Putamen (tissue), 1 donor: Measurements from ENCODE around the gene FREM3.
"Not testable (repeated sequence)": the region's sequence is repeated elsewhere in the genome, so short reads cannot be mapped to it uniquely, and the experiment has no call there.

Experiments
- DNase-seq: peaks from one replicate; pipeline ENCODE4 v3.0.0-alpha.2; 2016; ENCODE audit warnings: low spot score

FREM3 gene

GRCh38 chr4:143700416-143701352, at the start of gene FREM3:
FREM3 (minus strand) TSS chr4:143700675; CDS start chr4:143700675, 0 bp downstream.
- DNase-seq: no peak

DNA sequence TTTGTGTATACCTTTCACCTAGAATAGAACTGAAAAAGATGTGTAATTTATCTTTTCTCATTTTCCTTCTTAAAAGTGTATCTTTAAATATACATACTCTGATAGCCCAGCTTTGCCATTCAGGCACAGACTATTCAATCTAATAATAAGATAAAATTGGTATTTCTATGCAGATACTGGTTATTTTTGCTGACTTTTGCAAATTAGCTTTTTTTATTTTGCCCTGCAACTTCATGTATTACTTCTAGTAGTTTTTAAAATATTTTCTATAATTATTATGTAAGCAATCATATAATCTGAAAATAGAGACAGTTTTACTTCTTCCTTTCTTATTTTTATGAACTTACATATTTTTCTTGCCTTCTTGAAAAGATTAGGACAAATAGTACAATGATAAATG, 45.4 kb upstream of the FREM3 start:
- DNase-seq: no peak

DNA sequence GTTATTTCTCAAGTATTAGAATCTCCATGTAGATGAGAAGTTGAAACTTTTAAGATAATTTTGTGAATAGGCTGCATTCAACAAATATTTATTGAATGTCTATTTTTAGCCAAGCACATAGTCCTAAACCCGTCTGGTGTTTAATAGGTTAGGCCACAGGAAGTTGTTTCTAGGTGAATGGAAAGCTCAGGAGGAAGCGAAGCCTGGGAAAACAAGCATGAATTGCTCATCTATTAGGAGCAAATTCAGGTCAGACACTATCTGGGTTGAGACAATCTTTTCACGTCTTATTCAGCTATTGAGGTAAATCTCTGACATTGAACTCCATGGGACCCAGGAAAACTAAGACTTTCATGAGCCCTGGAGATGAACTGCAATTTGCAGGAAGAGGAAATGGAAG, 43.1 kb upstream of the FREM3 start:
- DNase-seq: no peak

DNA sequence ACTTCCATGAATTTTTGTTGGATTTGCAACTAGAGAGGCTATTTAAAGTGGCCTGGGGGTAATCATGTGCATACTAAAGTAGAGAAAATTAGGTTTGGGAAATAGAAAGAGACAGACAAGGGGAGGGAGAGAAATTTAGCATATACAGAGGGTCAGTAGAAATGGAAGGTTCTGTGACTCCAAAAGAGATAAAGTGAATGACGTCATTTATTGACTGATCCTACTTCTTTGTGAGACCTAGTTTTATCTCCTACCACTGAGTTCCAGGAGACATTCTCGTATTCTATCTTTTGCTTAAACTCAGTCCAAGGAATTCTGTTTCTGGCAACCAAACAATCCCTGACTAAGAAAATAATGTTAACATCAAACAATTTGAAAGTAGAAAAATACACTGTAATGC, 42.4 kb upstream of the FREM3 start:
- no peak for DNase-seq

- no peak for DNase-seq
Measured at GRCh38 chr4:143736861-143737260, 36.4 kb upstream of the FREM3 start.

- not testable (repeated sequence) for DNase-seq
Measured at GRCh38 chr4:143736061-143736460, 35.6 kb upstream of the FREM3 start.

- no peak for DNase-seq
Measured at GRCh38 chr4:143728166-143728565, 27.7 kb upstream of the FREM3 start.

DNA sequence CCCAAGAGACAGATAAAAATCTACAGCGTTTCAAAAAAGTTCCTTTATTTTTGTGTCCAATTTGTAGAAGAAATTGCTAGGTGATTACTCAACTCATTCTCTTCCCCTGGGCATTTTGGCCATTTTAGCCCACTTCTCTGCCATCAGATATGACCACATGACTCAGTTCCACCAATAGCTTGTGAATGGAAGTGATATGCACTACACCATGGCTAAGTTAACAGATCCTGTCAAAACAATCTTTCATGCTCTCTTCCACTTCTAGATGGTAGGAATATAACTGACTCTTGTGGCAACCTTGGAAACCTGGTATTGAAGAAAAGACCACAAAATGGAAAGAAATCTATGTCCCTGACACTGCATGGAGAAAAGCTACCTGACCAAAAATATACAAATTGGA, 26.2 kb upstream of the FREM3 start:
- no peak for DNase-seq

GRCh38 chr4:143721317-143721716, 20.8 kb upstream of the FREM3 start:
- DNase-seq: no peak

GRCh38 chr4:143718748-143719147, 18.3 kb upstream of the FREM3 start:
- DNase-seq: not testable (repeated sequence)

GRCh38 chr4:143713955-143714625, 13.6 kb upstream of the FREM3 start:
- no peak for DNase-seq

DNA sequence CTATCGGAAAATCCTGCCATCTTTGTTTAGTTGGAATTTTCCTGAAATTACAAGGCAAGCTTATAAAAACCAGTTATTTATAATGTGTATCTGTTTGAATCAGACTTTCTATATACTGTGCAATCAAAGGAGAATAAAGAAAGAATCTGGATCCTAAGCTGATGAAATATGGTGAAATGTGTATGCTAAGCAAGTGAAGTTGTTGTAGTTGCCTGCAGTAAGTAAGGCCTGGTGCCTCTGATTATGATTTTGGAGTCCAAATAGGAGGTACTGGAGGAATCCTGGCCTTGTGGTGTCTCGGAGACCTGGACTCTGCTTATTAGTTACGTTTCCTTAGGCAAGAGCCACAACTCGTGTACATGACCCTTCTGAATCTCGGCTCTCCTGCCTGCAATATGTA, 13.1 kb upstream of the FREM3 start:
- no peak for DNase-seq

DNA sequence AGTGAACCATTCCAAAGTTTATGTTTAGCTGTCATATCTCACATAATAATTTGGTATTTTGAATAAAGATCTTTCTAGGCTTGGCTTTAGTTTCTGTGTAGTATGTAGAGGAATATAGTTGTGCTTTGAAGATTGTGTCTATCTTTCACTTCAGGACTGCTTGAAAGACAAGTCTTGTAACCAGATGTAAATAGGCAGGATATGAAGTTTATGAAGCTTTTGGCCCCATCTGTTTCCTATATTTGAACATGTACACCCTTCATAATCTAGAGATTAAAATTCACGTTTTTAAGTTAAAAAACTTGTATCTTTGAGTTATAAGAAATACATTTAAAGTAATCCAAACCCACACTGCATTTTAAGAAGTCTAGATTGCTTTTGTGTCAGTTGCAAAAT, 11.7 kb upstream of the FREM3 start:
- no peak for DNase-seq

GRCh38 chr4:143711543-143712154, 11.2 kb upstream of the FREM3 start:
- DNase-seq: no peak

DNA sequence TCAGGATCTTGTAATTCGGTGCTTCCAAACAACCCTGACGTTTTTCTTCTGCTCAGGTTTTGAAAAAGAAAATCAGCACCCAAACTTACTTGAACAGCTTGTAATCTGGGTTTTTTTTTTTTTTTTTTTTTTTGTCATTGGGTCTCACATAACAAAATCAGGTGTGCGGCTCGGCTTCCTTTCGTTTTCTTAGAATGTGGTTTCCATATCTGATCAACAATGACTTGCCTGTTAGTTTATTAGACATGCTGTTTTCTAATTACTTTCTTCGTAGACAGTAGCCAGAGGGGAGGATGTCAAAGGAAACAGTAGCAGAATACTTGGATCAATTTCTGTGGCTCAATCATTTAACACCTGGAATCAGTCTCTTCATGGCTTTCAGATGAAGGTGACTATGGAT, 890 bp upstream of the FREM3 start:
- DNase-seq: no peak

DNA sequence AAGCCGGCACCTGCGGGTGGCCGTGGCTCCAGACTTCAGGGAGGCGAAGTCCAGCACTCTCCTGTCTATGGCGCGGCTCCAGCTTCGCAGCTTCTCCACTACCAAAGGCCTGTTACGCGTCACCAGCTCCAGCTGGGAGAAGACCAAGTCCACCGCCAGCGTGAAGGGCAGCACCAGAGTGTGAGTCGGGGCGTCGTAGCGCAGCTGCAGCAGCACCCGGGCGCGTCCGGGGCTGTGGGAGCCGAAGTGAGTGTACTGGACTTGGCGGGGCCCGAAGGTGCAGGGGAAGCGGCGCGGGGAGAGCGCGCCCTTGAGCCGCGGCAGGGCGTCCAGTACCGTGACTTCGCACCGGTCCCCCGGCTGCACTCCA, 444 bp downstream of the FREM3 start:
- no peak for DNase-seq

DNA sequence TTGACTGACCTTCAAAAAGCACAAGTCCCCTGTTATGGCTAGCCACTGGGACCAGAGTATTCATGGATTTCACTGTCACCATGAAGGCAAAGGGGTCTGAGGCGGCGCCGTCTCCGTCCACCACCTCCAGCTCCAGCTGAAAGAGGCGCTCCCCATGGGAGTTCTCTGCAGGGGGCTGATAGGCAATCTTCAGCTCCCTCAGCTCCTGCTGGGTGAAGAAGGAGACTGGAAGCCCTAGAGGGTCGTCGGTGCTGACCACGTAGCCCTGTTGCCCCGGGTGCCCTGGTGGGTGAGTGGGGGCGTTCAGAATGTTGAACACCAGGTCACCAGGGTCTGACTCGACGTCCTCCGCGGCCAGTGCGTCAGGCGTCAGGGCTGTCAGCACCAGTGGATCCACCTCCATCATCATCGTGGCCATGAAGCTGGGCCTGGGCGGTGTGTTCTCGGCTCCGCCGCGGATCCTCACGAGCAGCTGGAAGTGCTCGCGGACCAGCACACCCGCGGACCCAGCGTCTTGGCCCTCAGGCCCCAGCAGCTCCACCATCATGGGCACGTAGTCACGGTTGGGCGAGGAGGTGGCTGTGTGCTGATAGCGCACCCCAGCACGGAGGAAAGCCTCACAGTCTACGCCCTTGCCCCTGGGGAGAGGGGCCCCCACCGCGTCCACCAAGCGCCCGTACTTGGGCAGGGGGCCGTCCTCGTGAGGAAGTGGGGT, 987 bp downstream of the FREM3 start:
- DNase-seq: no peak

- no peak for DNase-seq
Measured at GRCh38 chr4:143693856-143694255, 6.6 kb downstream of the FREM3 start.

- DNase-seq: no peak
Measured at GRCh38 chr4:143692241-143692640, 8.2 kb downstream of the FREM3 start.

DNA sequence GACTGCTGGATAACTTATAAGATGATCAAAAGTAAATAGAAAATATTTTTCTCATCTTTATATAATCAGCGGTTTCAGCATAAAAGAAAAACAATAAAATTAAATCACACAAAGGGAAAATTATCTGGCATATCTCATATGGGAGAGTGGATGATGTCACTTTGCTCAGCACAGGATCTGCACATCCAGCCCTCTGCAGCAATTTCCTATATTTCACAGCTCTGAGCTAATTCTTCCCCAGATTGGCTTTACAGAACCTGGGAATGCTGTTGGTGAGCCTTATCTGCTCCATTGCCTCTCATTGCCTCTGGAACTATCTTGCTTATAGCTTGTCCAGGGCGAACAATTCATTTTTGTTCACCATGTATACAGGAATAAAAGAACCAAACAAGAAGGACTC, 21.0 kb downstream of the FREM3 start:
- no peak for DNase-seq

DNA sequence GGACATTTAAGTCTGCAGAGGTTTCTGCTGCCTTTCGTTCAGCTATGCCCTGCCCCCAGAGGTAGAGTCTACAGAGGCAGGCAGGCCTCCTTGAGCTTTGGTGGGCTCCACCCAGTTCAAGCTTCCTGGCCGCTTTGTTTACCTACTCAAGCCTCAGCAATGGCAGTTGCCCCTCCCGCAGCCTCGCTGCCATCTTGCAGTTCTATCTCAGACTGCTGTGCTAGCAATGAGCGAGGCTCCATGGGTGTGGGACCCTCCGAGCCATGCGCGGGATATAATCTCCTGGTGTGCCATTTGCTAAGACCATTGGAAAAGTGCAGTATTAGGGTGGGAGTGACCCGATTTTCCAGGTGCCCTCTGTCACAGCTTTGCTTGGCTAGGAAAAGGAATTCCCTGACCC, 26.8 kb downstream of the FREM3 start:
- DNase-seq: not testable (repeated sequence)

DNA sequence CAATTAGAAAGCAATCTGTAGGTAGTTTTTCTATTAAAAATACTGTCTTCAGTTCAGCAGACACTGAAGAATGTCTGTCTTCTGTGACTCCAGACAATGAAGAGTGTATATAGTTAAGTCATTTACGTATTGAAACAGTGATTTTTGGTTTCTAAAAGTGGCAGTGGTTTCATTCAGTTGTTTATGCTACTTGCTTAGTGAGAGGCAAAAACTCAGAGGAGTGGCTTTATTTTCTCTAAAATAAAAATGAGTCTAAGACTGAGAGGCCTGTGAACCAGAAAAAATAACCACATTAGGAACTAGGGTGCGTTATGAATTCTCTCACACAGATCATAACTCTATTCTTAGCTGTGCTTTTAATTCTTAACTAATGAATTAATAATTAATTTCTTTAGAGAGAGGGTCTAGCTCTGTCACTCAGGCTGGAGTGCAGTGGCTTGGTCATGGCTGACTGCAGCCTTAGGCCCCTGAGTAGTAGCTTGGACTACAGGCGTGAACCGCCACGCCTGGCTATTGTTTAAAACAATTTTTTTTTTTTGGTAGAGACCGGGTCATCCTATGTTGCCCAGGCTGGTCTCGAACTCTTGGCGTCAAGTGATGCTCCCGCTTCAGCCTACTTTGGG, 31.4 kb downstream of the FREM3 start:
- DNase-seq: no peak
